Tibial nerve (tissue), 4 donors: ENCODE data around the gene C10orf71.

Source experiments
- EP300 ChIP-seq, 2 donors: sonication (generic); formaldehyde crosslinking; IDR thresholded peaks; one replicate each; pipeline ENCODE4 v1.6.1; 2017; ENCODE audit warnings: antibody characterized with exemption in 2 of 2, mild to moderate bottlenecking in 1 of 2
- POLR2A ChIP-seq, 2 donors: fragments of 450-650 bp; IDR thresholded peaks; one replicate each; pipeline ENCODE4 v1.6.1; 2017; ENCODE audit warnings: antibody characterized with exemption in 2 of 2, mild to moderate bottlenecking in 2 of 2, moderate library complexity in 2 of 2
- TF ChIP-seq, protein P1 (sequence below), 5 experiments: fragments of 200-600 bp in 3 of 5; fragments of 450-650 bp in 2 of 5; sonication (generic) in 3 of 5; IDR thresholded peaks; one replicate each; pipeline ENCODE4 v1.5.1; 2016 to 2019; ENCODE audit warnings: antibody characterized with exemption in 5 of 5, mild to moderate bottlenecking in 3 of 5, moderate library complexity in 2 of 5

DNA sequence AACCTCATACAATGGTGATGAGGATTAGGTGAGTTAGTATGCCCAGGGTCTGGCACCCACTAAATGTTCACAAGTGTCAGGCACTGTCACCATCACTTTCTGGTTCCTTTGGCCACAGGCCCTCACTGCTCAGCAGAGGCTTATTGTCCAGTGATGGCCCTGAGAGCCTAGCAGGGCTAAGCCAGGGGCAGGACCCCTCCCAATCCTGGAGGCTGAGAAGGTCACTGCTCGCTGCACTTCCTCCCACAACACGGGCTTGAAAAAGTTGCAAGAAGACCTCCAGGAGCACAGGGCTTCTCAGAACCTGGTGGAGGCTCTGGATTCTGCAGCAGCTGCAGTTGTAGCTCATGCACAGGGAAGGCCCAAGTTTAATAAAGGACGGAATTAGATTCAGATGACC lies 48.9 kb downstream of the C10orf71 start:
- TF ChIP-seq POLR2A (IDR thresholded peaks at IDR 0.05) = no peak
- TF ChIP-seq, protein P1, sequence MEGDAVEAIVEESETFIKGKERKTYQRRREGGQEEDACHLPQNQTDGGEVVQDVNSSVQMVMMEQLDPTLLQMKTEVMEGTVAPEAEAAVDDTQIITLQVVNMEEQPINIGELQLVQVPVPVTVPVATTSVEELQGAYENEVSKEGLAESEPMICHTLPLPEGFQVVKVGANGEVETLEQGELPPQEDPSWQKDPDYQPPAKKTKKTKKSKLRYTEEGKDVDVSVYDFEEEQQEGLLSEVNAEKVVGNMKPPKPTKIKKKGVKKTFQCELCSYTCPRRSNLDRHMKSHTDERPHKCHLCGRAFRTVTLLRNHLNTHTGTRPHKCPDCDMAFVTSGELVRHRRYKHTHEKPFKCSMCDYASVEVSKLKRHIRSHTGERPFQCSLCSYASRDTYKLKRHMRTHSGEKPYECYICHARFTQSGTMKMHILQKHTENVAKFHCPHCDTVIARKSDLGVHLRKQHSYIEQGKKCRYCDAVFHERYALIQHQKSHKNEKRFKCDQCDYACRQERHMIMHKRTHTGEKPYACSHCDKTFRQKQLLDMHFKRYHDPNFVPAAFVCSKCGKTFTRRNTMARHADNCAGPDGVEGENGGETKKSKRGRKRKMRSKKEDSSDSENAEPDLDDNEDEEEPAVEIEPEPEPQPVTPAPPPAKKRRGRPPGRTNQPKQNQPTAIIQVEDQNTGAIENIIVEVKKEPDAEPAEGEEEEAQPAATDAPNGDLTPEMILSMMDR (IDR thresholded peaks at IDR 0.05) = no peak
- no peak for TF ChIP-seq EP300 (IDR thresholded peaks at IDR 0.05)
